PFSK-1 (cell line): ENCODE data around the gene SSBP1.

ENCODE experiments used
- FOXP2 ChIP-seq: optimal IDR thresholded peaks from 2 replicates; pipeline ENCODE3; 2011; ENCODE audit warnings: borderline replicate concordance, control low read depth, inconsistent platforms; ENCODE audit not compliant: insufficient read depth; ENCODE audit errors: extremely low read length, extremely low read depth
- POLR2AphosphoS5 ChIP-seq: IDR thresholded peaks from 2 replicates; pipeline ENCODE4 v1.6.1; 2012; ENCODE audit warnings: low read depth, mild to moderate bottlenecking, control low read depth, low read length, moderate library complexity
- SIN3A ChIP-seq: IDR thresholded peaks from 2 replicates; pipeline ENCODE4 v1.6.1; 2012; ENCODE audit warnings: mild to moderate bottlenecking, low read length, moderate library complexity, borderline replicate concordance; ENCODE audit not compliant: insufficient read depth
- TAF1 ChIP-seq: IDR thresholded peaks from 2 replicates; pipeline ENCODE4 v1.6.1; 2012; ENCODE audit warnings: low read length, control low read depth, borderline replicate concordance; ENCODE audit not compliant: insufficient read depth
- TF ChIP-seq, protein P1 (sequence below), 2 experiments: IDR thresholded peaks; 2 replicates each; pipeline versions ENCODE4 v1.6.1 to v1.8.0; 2011 to 2012; ENCODE audit warnings: low read depth in 2 of 2, low read length in 2 of 2, control low read depth in 1 of 2, inconsistent platforms in 1 of 2, mild to moderate bottlenecking in 1 of 2, moderate library complexity in 1 of 2; ENCODE audit not compliant: insufficient read depth in 1 of 2

The SSBP1 gene

DNA sequence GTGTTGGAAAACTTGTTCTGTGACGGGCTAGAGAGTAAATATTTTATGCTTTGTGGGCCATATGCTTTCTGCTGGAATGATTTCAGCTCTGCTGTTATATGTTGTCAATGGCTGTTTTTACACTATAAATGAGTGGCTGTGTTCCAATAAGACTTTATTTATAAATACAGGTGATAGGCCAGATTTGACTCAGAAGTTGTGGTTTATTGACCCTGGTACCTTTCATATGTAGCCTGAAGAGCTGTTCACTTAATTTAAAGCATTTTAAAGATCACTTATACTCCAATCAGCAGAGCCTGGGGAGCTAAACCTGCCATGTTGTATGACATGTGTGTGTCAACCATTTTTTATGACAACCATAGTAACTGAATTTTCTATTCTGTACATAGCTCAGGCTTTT lies 9.1 kb upstream of the SSBP1 start:
- TF ChIP-seq TAF1: no peak
- TF ChIP-seq, protein P1, sequence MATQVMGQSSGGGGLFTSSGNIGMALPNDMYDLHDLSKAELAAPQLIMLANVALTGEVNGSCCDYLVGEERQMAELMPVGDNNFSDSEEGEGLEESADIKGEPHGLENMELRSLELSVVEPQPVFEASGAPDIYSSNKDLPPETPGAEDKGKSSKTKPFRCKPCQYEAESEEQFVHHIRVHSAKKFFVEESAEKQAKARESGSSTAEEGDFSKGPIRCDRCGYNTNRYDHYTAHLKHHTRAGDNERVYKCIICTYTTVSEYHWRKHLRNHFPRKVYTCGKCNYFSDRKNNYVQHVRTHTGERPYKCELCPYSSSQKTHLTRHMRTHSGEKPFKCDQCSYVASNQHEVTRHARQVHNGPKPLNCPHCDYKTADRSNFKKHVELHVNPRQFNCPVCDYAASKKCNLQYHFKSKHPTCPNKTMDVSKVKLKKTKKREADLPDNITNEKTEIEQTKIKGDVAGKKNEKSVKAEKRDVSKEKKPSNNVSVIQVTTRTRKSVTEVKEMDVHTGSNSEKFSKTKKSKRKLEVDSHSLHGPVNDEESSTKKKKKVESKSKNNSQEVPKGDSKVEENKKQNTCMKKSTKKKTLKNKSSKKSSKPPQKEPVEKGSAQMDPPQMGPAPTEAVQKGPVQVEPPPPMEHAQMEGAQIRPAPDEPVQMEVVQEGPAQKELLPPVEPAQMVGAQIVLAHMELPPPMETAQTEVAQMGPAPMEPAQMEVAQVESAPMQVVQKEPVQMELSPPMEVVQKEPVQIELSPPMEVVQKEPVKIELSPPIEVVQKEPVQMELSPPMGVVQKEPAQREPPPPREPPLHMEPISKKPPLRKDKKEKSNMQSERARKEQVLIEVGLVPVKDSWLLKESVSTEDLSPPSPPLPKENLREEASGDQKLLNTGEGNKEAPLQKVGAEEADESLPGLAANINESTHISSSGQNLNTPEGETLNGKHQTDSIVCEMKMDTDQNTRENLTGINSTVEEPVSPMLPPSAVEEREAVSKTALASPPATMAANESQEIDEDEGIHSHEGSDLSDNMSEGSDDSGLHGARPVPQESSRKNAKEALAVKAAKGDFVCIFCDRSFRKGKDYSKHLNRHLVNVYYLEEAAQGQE (IDR thresholded peaks at IDR 0.05; ENCODE audit: insufficient read depth in 1 of 2, low read depth in 2 of 2, low read length in 2 of 2): no peak
- TF ChIP-seq FOXP2: no peak
- no peak for TF ChIP-seq SIN3A
- TF ChIP-seq POLR2AphosphoS5: no peak

DNA sequence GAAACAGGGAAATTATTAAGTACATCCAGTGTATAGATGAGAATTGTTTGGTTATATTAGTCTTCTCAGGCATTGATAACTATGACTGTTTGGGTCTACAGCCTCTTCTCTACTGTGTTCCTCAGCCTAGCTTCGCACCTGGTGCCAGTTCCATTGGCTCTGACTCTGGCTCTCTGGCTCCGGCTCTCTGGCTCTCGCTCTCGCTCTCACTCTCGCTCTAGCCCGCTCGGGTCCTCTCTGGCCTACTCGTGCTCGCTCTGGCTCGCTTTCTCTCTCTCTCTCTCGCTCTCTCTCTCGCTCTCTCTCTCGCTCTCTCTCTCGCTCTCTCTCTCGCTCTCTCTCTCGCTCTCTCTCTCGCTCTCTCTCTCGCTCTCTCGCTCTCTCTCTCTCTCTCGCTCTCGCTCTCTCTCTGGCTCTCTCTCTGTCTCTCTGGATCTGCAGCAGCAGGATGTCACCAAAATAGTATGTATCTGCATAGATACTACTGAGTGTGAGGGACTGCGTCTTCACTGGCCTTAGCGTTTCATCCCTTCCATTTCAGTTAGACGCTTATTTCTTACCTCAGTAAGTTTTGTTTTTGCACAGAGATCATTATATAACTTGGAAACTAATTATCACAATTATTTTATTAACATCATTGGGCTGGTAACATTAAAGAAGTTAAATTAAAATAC lies 6.5 kb upstream of the SSBP1 start:
- TF ChIP-seq, protein P1 (IDR thresholded peaks at IDR 0.05; ENCODE audit: insufficient read depth in 1 of 2, low read depth in 2 of 2, low read length in 2 of 2): no peak
- no peak for TF ChIP-seq TAF1
- no peak for TF ChIP-seq FOXP2
- TF ChIP-seq POLR2AphosphoS5: no peak
- TF ChIP-seq SIN3A: no peak

DNA sequence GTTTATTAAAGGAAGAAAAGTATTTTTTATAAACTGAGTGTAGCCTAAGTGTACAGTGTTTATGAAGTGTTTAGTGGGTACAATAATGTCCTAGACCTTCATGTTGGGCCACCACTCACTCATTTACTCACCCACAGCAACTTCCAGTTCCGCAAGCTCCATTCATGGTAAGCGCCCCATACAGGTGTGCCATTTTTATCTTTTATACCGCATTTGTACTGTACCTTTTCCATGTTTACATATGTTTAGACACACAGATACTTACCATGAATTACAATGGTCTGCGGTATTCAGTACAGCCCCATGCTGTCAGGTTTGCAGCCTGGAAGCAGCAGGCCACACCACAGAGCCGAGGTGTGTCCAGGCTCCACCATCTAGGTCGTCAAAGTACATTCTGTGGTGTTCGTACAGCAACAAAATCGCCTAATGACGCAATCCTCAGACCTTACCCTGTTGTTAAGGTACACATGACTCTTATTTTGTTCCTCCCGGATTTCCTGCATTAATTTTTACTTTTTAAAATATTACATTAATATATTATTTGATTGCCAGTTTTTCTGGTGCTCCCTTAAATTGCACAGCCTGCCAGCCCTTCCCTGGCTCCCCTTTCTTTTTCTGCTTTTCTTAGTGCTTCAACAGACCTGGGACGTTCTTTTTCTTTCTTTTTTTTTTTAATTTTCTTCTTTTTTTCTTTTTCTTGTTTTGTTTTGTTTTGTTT lies 881 bp upstream of the SSBP1 start:
- no peak for TF ChIP-seq TAF1
- TF ChIP-seq, protein P1 (IDR thresholded peaks at IDR 0.05; ENCODE audit: insufficient read depth in 1 of 2, low read depth in 2 of 2, low read length in 2 of 2): no peak
- no peak for TF ChIP-seq POLR2AphosphoS5
- no peak for TF ChIP-seq FOXP2
- no peak for TF ChIP-seq SIN3A

DNA sequence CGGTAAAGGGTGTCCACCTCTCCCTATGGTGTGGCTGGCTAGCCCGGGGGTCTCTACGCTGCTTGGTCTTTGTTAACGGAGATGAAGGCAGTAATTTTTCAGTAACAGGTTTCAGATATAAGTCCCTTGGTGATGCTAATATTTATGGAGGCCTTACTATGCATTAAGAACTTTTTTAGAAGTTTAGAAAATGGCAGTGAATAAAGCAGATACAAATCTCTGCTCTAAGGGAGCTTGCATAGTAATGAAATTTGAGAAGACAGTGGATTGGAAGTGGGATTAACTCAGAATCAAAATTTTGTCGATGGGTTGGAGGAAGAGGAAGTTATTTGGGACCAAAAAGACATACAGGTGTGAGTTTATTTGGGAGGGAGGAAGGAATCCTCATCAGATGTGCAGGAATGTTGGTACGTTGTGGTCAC lies 445 bp downstream of the SSBP1 start:
- TF ChIP-seq FOXP2 (no peak), SIN3A (no peak), POLR2AphosphoS5 (no peak), TAF1 (no peak)
- TF ChIP-seq, protein P1 (IDR thresholded peaks at IDR 0.05; ENCODE audit: insufficient read depth in 1 of 2, low read depth in 2 of 2, low read length in 2 of 2): no peak
